HG03159 (cell line): ENCODE results near the gene SPP1.

Experiments used
- ATAC-seq: cut with Tn5 transposase; IDR thresholded peaks from one replicate; pipeline ENCODE4 v1.9.1; 2021; ENCODE audit warnings: mild to moderate bottlenecking, moderate library complexity; ENCODE audit not compliant: unreplicated experiment

Gene SPP1

DNA sequence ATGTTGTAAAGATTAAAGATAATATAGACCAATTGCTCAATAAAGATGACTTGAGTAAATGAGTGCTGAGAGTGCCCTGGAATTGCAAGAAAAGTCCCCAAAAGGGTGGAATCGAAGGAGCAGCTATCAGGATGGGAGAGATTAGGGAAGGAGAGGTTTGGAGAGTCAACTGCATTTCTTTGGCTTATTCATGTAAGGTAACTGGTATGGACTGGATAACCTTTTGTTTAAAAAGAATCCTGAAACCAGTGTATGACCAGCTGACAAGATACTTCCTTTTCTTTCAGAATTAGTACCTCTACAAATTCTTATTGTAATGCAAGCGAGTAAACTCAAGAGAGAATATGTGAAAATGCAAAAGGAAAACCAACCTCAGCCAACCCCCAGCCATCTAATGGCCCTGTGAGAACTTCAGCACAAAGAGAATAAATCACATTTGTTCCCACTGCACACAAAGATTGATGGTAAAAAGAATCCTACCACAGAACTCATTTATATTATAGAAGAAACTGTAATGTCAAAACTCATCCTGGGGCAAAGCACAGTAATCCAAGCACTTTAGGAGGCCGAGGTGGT, 24.5 kb upstream of the SPP1 start:
- ATAC-seq: no peak

DNA sequence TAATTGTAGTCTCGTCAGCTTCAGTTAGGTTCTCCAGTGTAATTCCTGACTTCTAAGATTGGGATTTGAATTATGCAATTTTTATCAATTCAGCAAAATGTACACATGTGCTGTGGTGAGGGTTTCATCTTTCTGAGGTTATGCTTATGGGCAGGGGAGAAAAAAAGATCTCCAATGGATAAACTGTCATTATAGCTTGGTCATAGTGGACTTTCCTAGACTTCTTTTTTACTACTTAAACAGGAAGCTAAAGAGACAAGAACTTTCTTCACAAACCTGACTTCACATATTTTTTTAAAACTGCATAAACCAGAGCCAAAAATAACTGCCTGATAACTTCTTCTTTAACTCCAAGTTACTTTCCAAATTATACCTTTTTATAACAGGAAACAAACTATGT, 21.7 kb upstream of the SPP1 start:
- no peak for ATAC-seq

DNA sequence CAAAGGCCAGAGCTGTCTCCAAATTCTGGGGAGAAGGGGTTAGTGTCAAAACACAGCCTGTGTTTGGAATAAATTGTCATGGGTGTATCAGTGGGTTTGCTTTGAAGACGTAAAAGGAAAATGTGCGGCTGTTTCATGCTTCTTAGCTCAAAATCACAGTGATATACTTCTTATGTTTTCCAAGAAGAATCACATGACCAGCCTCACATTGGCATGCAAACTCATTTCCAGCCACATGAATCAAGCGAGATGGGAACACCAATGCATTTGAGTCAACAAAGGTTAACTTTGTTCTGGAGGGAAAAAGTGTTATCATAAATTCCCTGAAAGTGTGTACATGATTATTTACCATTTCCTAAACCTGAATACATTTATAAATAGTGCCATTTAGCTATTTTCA, 19.0 kb upstream of the SPP1 start:
- ATAC-seq: no peak

DNA sequence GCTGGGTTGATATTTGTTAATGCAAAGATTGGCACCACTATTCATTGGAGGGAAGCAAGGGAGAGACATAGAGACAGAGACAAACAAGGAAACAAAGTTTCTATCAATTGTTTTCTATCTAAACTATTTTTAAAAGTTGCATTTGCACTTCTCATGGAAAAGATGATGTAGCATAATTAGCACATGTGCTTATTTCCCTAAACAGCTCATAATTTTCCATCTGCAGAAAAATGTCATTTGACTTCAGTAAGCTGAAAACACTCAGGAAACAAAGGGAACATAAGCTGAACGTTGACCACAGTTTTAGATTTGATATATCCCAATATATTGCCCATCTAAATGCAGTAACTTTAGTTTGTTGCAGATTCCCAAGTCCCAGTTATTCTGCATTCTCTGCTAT, 18.5 kb upstream of the SPP1 start:
- ATAC-seq: no peak

DNA sequence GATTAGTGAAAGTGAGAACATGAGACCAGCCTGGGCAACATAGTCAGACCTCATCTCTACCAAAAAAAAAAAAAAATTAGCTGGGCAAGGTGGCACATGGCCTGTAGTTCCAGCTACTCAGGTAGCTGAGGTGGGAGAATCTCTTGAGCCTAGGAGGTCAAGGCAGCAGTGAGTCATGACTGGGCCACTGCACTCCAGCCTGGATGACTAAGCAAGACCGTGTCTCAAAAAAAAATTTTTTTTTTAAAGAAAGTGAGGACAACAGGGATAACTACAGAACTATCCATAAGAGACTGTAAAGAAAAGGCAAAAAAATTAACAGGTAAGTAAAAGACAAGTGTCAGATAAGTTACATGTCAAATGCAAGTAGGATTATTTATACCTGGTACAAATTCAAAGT, 13.5 kb upstream of the SPP1 start:
- no peak for ATAC-seq

DNA sequence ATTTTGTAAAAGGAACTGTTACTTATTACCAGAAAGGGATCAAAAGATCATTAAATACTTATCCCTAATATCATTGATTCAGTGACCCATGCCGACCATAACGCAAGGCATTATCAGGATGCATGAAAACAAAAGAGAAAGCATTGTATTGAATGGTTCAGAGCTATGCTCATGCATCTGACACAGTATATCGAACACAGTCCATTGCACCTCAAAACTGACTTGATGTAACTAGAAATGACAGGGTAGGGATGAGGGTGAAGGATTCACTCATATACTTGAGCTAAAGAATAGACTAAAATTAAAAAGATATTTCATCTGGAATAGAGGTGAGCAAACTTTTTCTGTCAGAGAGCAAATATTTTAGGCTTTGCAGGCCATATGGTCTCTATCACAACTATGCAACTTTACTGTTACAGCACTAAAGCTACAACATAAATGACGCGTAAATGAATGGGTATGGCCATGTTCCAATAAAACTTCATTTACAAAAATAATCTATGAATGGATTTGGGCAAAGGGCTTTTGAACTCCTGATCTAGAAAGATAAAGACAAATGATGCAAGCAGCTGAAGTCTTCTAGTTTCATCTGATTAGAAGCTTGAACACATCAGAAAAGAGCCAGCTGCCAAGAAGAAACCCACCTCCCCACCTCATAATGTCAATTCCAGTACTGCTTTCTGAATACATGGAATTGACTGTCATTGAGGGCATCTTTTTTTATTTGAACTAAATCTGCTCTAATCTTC, 12.9 kb upstream of the SPP1 start:
- no peak for ATAC-seq

DNA sequence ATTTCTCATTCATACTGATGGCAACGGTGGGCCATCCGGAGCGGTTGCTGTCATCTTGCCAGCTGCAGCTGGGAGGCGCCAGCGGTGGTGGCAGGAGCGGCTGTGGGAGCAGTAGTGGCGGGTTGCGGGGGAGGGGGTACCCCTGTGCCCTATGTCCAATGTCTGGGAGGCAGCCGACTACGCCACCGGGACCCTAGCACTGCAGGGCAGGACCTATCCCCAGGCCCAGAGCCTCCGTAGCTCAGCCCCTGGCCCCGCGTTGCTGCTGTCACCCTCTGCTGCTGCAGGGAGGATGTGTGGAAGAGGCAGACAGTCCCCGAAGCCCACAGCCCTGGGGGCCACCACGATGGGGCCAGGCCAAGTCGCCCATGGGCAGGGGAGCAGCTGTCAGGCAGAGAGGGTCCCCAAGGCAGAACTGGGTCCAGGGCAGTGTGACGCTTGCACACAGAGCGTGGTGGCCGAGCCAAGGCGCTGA, 10.0 kb upstream of the SPP1 start:
- ATAC-seq: no peak

DNA sequence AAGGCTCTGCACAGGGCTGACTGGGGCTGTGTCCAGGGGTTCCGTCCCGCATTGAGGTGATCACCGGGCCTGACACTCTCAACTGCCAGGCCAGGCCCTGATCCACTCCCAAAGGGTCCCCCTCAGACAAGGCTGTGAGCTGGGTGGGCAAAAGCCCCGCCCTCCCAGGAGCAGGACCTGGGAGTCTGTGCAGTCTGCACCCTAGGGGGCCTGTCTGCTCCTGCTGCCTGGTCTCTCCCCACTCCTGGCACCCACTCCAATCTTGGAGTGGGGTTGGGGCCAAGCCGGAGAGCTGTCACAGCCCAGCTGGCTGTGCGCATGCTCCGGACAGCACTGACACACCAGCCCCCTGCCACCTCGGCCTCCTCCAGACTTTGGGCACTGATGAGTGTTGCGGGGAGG, 9.4 kb upstream of the SPP1 start:
- no peak for ATAC-seq

DNA sequence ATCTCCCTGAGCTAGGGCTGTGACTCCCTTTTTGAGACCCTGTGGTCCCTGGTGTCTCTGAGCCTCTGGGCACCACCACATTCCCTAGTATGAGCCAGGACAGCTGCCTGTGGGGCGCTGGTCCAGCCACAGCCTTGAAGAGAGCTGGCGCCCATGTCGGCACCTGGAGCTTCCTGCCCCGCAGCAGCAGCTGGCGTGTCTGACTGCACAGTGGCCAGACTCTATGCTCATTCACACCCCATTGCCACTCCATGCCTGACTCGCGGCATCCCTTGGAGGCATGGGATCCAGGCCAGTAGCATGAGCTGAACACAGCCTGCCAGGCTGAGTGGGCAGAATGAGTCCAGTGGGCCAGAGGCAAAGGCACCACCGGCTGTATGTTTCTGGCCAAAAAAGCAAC, 8.3 kb upstream of the SPP1 start:
- ATAC-seq: no peak

DNA sequence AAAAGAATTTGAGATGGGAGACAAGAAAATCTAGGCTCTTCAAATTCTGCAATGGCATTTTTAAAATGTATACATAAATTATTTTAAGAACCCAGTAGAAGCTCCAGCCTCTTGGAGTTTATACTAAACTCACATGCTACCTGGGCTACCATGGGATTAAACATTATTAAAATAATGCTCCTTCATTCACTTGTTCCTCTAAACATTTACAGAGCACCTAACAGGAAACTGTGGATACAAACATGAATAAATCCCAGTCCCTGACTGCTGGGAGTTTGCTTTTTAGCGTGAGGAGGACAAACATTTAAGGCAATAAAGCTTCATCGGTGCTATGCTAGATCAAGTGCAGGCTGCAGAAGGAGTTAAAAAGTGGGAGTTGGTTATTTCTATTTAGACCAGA, 5.4 kb upstream of the SPP1 start:
- no peak for ATAC-seq

DNA sequence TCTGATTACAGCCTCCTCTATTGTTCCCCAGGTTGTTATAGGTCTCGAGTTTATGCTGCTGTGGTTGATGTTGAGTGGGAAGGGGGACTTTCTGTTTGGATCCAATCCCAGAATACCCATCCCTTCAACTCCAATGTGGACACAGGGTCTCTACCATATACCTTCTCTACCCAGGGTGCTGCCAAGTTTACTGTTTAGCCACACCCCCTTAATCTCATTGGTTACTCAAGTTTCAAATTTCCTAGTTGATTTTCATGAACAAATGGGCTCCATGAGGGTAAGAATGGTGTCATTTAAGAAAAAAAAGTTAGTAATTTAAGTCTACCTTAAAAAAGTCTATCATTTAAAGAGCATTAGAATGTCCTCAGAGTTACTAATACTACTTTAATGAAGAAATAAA, 3.6 kb upstream of the SPP1 start:
- no peak for ATAC-seq

DNA sequence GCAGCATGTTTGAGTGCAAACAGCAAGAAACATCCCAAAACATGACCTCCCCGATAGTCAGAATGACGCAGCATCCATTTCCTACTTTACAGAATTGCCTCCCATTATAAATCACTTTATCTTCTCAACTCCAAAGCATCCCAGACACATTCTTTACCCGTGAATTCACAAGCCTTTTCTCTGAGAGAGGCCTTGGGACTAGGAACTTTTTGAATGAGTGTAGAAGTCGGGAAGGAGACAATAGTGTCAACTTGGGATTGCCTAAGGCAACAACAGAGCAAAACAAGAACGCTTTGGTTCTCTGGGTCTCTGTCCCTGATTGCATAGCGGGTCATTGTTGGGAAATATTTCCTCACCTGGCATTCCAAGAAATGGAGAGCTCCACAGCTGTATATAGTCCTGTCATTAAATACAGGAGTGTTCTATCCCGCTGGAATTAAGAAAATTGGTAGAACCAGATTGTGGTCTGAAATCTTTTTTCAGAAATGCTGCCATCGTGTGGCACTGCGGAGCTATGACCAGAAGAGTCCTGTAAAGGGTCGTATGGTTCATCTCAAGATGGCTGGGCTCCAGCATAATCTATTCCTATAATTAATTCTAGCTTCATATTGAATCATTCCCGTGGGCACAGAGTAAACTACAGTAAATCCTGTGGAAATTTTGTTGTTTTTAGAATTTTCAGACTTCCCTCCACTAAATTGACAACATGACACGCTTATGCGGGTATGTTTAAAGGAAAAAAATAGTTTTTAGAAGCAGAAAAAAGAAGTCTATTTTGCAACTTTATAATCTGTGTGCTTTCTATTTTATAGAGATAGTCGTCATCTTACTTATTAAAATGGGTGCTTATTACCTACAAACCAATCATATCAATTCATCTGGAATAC, 2.0 kb upstream of the SPP1 start:
- peak; percentile 81 for ATAC-seq

DNA sequence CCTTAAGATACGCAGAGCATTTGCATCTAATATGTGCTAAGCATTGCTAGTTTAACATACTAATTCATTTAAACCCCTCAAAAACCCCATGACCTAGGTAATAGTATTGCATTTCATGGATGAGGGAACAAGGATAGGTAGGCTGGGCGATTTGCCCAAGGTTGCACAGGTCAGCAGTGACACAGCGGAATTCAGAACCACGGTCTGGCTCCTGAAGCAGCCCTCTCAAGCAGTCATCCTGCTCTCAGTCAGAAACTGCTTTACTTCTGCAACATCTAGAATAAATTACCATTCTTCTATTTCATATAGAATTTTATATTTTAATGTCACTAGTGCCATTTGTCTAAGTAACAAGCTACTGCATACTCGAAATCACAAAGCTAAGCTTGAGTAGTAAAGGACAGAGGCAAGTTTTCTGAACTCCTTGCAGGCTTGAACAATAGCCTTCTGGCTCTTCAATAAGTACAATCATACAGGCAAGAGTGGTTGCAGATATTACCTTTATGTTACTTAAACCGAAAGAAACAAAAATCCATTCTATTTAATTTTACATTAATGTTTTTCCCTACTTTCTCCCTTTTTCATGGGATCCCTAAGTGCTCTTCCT, 555 bp upstream of the SPP1 start:
- peak; percentile 33 for ATAC-seq

DNA sequence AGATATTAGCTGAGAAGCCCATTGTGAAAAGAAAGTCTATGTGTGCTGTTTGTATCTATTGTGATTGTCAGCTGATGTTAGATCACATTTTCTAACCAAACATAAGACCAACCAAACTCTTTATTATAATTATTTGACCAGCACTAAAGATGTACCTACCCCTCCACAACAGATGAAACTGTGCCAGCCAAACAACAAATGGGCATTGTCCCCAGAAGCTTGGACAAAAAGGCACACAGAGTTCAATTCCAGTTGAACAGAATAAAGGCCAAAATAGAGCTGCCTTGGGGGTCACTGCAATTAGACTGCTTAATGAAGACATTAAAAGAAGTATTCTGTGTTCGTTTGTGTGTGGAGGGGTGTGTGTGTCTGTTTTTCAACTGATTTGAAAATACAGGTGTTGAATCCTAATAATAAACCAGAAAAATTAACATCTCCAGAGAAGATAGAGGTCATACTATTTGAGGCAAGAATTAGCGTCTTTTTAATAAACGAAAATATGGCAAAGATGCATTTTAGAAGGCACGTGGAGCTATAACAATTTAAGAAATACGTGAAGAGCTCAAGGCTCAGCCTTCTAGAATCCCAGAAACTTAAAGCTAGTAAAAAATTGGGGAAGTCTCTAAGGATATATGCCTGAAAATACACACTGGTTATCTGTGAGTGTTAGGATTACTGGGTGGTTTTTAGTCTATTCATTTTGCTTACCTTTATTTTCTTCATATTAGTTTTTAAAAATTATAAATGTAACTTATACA, 2.2 kb downstream of the SPP1 start:
- ATAC-seq: no peak

DNA sequence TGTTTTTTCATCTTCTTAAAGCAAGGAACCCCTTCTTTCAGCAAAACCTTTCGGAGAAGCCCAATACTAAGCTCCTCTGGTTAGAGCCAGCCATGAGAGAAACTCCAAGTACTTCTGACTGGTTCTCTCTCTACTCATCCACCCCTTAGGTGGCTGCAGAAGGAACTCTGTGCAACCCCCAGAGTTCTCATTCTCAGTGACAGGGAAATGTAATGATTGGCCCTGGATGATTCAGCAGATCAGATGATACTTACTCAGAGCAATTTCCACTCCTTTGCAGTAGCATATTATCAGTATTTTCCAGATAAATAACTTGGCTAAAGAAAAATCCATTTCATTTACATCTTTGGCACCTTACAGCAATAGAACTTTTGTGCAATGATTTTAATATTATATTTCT, 3.2 kb downstream of the SPP1 start:
- ATAC-seq: no peak

DNA sequence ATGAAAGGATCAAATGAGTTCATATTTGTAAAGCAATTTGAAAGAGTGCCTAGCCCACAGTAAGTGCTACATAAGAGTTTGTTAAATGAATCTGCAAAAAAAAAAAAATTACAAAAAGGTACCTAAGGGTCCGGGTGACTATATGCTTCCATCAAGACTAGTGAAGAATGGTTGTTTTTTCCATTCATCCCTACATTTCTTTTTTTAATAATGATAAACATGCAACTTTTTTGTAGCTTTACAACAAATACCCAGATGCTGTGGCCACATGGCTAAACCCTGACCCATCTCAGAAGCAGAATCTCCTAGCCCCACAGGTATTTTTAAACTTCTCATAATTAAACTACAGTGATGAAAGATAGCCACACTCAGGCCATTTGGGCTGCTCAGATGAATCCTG, 4.3 kb downstream of the SPP1 start:
- ATAC-seq: no peak

DNA sequence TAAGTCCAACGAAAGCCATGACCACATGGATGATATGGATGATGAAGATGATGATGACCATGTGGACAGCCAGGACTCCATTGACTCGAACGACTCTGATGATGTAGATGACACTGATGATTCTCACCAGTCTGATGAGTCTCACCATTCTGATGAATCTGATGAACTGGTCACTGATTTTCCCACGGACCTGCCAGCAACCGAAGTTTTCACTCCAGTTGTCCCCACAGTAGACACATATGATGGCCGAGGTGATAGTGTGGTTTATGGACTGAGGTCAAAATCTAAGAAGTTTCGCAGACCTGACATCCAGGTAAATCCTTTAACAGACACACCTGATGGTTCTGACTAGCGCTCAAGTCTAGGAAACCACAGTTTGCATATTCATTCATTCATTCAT, 6.0 kb downstream of the SPP1 start:
- ATAC-seq: no peak

DNA sequence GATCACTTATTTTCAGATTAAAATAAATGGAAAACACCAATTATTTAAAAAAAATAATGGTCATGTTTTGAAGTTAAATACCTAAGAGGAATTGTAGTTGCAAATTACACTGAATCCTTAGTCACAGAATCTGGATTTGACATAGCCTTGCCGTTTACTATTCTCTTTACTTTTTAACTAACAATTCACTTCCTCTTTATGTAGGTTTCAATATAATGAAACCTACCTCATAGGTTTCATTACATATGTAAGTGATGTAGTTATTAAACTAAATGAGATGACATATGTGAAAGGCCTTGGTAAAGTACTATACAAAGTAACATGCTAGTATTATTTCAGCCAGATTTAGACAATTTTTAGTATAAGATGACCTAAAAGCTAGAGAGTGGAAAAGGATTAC, 6.5 kb downstream of the SPP1 start:
- ATAC-seq: no peak

DNA sequence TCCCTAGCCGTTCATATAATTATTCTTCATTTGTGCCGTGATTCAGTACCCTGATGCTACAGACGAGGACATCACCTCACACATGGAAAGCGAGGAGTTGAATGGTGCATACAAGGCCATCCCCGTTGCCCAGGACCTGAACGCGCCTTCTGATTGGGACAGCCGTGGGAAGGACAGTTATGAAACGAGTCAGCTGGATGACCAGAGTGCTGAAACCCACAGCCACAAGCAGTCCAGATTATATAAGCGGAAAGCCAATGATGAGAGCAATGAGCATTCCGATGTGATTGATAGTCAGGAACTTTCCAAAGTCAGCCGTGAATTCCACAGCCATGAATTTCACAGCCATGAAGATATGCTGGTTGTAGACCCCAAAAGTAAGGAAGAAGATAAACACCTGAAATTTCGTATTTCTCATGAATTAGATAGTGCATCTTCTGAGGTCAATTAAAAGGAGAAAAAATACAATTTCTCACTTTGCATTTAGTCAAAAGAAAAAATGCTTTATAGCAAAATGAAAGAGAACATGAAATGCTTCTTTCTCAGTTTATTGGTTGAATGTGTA, 7.0 kb downstream of the SPP1 start:
- no peak for ATAC-seq

DNA sequence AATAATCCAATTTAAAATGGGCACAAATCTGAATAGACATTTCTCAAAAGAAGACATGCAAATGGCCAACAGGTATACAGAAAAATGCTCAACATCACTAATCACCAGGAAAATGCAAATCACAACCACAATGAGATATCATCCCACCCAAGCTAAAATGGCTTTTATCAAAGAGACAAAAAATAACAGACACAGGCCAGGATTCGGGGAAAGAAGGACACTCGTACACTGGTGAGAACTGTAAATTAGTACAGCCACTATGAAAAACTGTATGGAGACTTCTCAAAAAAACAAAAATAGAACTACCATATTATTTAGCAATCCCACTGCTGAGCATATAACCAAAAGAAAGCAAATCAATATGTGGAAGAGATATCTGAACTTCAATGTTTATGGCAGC, 8.5 kb downstream of the SPP1 start:
- ATAC-seq: no peak
